ENCODE measurements around the gene CUEDC1. TPM values are rescaled to one million over a fixed set of nuclear protein-coding genes. Genes with fewer than 3 reads are reported as not detected.

The CUEDC1 gene
- polyA plus RNA-seq, 4 donors = 1.6 to 14.9 (median 6.1) TPM

GRCh38 chr17:57889892-57890856 is 65.0 kb downstream of the CUEDC1 start:
- no peak overlapping the region for H3K4me3 ChIP-seq (ENCODE audit: low read depth in 1 of 3, low read length in 3 of 3)
- WGBS, 3 donors = 45 to 58% (median 58%) methylated on average over 11 of the region's 11 CpGs
- H3K27me3 ChIP-seq (ENCODE audit: control insufficient read depth in 3 of 3, insufficient read depth in 3 of 3, low read length in 3 of 3) = no peaks in the 10 kb centered on the region
- FAIRE-seq = no peak
- peaks cover 3 to 43% (median 9%) of the 10 kb centered on the region in 3 donors for H3K4me1 ChIP-seq (ENCODE audit: control insufficient read depth in 3 of 3, insufficient read depth in 2 of 3, low read depth in 1 of 3, low read length in 2 of 3)
- no peaks in the 10 kb centered on the region for H3K9me3 ChIP-seq (ENCODE audit: control insufficient read depth in 2 of 2, insufficient read depth in 1 of 2, low read depth in 1 of 2, low read length in 1 of 2)
- DNase-seq = no peak
- H3K27ac ChIP-seq (ENCODE audit: low read depth in 1 of 3, low read length in 2 of 3) = peak overlapping the region in 1 of 3 donors; percentile 58
- H3K36me3 ChIP-seq (ENCODE audit: control insufficient read depth in 3 of 3, insufficient read depth in 2 of 3, low read depth in 1 of 3, low read length in 3 of 3) = no peaks in the 10 kb centered on the region

GRCh38 chr17:57889252-57889651 is 66.0 kb downstream of the CUEDC1 start:
- Histone ChIP-seq H3K4me3 (ENCODE audit: low read depth in 1 of 3, low read length in 3 of 3) (no peak overlapping the region), H3K36me3 (ENCODE audit: control insufficient read depth in 3 of 3, insufficient read depth in 2 of 3, low read depth in 1 of 3, low read length in 3 of 3) (peaks cover 0 to 9% (median 0%) of the 10 kb centered on the region in 3 donors), H3K27ac (ENCODE audit: low read depth in 1 of 3, low read length in 2 of 3) (no peak overlapping the region), H3K27me3 (ENCODE audit: control insufficient read depth in 3 of 3, insufficient read depth in 3 of 3, low read length in 3 of 3) (no peaks in the 10 kb centered on the region), H3K9me3 (ENCODE audit: control insufficient read depth in 2 of 2, insufficient read depth in 1 of 2, low read depth in 1 of 2, low read length in 1 of 2) (no peaks in the 10 kb centered on the region), H3K4me1 (ENCODE audit: control insufficient read depth in 3 of 3, insufficient read depth in 2 of 3, low read depth in 1 of 3, low read length in 2 of 3) (peaks cover 3 to 37% (median 9%) of the 10 kb centered on the region in 3 donors)
- DNase-seq = no peak
- WGBS, 3 donors = 59 to 86% (median 77%) methylated on average over 2 of the region's 2 CpGs
- no peak for FAIRE-seq

- no peaks in the 10 kb centered on the region for H3K9me3 ChIP-seq (ENCODE audit: control insufficient read depth in 2 of 2, insufficient read depth in 1 of 2, low read depth in 1 of 2, low read length in 1 of 2)
- no peaks in the 10 kb centered on the region for H3K27me3 ChIP-seq (ENCODE audit: control insufficient read depth in 3 of 3, insufficient read depth in 3 of 3, low read length in 3 of 3)
- FAIRE-seq (no peak), DNase-seq (no peak)
- no peak overlapping the region for H3K27ac ChIP-seq (ENCODE audit: low read depth in 1 of 3, low read length in 2 of 3)
- no peak overlapping the region for H3K4me3 ChIP-seq (ENCODE audit: low read depth in 1 of 3, low read length in 3 of 3)
- peaks cover 0 to 13% (median 0%) of the 10 kb centered on the region in 3 donors for H3K36me3 ChIP-seq (ENCODE audit: control insufficient read depth in 3 of 3, insufficient read depth in 2 of 3, low read depth in 1 of 3, low read length in 3 of 3)
- 80 to 91% (median 82%) methylated on average over 12 of the region's 12 CpGs for WGBS, 3 donors
- peaks cover 3 to 32% (median 9%) of the 10 kb centered on the region in 3 donors for H3K4me1 ChIP-seq (ENCODE audit: control insufficient read depth in 3 of 3, insufficient read depth in 2 of 3, low read depth in 1 of 3, low read length in 2 of 3)
These were observed 66.6 kb downstream of the CUEDC1 start for GRCh38 chr17:57888311-57889216.

GRCh38 chr17:57887161-57887560 is 68.1 kb downstream of the CUEDC1 start:
- no peaks in the 10 kb centered on the region for H3K9me3 ChIP-seq (ENCODE audit: control insufficient read depth in 2 of 2, insufficient read depth in 1 of 2, low read depth in 1 of 2, low read length in 1 of 2)
- H3K27me3 ChIP-seq (ENCODE audit: control insufficient read depth in 3 of 3, insufficient read depth in 3 of 3, low read length in 3 of 3) = no peaks in the 10 kb centered on the region
- no peak overlapping the region for H3K27ac ChIP-seq (ENCODE audit: low read depth in 1 of 3, low read length in 2 of 3)
- whole genome bisulfite sequencing, 3 donors = 86 to 90% (median 89%) methylated on average over 4 of the region's 4 CpGs
- FAIRE-seq (no peak), DNase-seq (no peak)
- H3K36me3 ChIP-seq (ENCODE audit: control insufficient read depth in 3 of 3, insufficient read depth in 2 of 3, low read depth in 1 of 3, low read length in 3 of 3) = peaks cover 0 to 13% (median 0%) of the 10 kb centered on the region in 3 donors
- H3K4me1 ChIP-seq (ENCODE audit: control insufficient read depth in 3 of 3, insufficient read depth in 2 of 3, low read depth in 1 of 3, low read length in 2 of 3) = peaks cover 3 to 18% (median 6%) of the 10 kb centered on the region in 3 donors
- no peak overlapping the region for H3K4me3 ChIP-seq (ENCODE audit: low read depth in 1 of 3, low read length in 3 of 3)

GRCh38 chr17:57886020-57886419 is 69.2 kb downstream of the CUEDC1 start:
- WGBS, 3 donors = 84 to 87% (median 86%) methylated on average over 4 of the region's 4 CpGs
- no peak for DNase-seq

GRCh38 chr17:57885148-57885915 is 69.9 kb downstream of the CUEDC1 start:
- peaks cover 0 to 14% (median 0%) of the 10 kb centered on the region in 3 donors for H3K36me3 ChIP-seq (ENCODE audit: control insufficient read depth in 3 of 3, insufficient read depth in 2 of 3, low read depth in 1 of 3, low read length in 3 of 3)
- H3K4me1 ChIP-seq (ENCODE audit: control insufficient read depth in 3 of 3, insufficient read depth in 2 of 3, low read depth in 1 of 3, low read length in 2 of 3) = peaks cover 3 to 22% (median 12%) of the 10 kb centered on the region in 3 donors
- H3K27ac ChIP-seq (ENCODE audit: low read depth in 1 of 3, low read length in 2 of 3) = no peak overlapping the region
- no peak for FAIRE-seq
- no peak for DNase-seq
- H3K9me3 ChIP-seq (ENCODE audit: control insufficient read depth in 2 of 2, insufficient read depth in 1 of 2, low read depth in 1 of 2, low read length in 1 of 2) = no peaks in the 10 kb centered on the region
- H3K4me3 ChIP-seq (ENCODE audit: low read depth in 1 of 3, low read length in 3 of 3) = no peak overlapping the region
- WGBS, 3 donors = 77 to 89% (median 77%) methylated on average over 55 to 67 of the region's 67 CpGs
- no peaks in the 10 kb centered on the region for H3K27me3 ChIP-seq (ENCODE audit: control insufficient read depth in 3 of 3, insufficient read depth in 3 of 3, low read length in 3 of 3)

More at GRCh38 chr17:57886020-57886419, 69.2 kb downstream of the CUEDC1 start:
- Histone ChIP-seq H3K4me1 (ENCODE audit: control insufficient read depth in 3 of 3, insufficient read depth in 2 of 3, low read depth in 1 of 3, low read length in 2 of 3) (peaks cover 3 to 22% (median 9%) of the 10 kb centered on the region in 3 donors), H3K9me3 (ENCODE audit: control insufficient read depth in 2 of 2, insufficient read depth in 1 of 2, low read depth in 1 of 2, low read length in 1 of 2) (no peaks in the 10 kb centered on the region), H3K36me3 (ENCODE audit: control insufficient read depth in 3 of 3, insufficient read depth in 2 of 3, low read depth in 1 of 3, low read length in 3 of 3) (peaks cover 0 to 13% (median 0%) of the 10 kb centered on the region in 3 donors), H3K4me3 (ENCODE audit: low read depth in 1 of 3, low read length in 3 of 3) (no peak overlapping the region), H3K27me3 (ENCODE audit: control insufficient read depth in 3 of 3, insufficient read depth in 3 of 3, low read length in 3 of 3) (no peaks in the 10 kb centered on the region), H3K27ac (ENCODE audit: low read depth in 1 of 3, low read length in 2 of 3) (no peak overlapping the region)
- no peak for FAIRE-seq

GRCh38 chr17:57881783-57882351 is 73.3 kb downstream of the CUEDC1 start:
- Histone ChIP-seq H3K36me3 (ENCODE audit: control insufficient read depth in 3 of 3, insufficient read depth in 2 of 3, low read depth in 1 of 3, low read length in 3 of 3) (peaks cover 0 to 19% (median 0%) of the 10 kb centered on the region in 3 donors), H3K4me1 (ENCODE audit: control insufficient read depth in 3 of 3, insufficient read depth in 2 of 3, low read depth in 1 of 3, low read length in 2 of 3) (peaks cover 3 to 26% (median 7%) of the 10 kb centered on the region in 3 donors), H3K27me3 (ENCODE audit: control insufficient read depth in 3 of 3, insufficient read depth in 3 of 3, low read length in 3 of 3) (no peaks in the 10 kb centered on the region), H3K9me3 (ENCODE audit: control insufficient read depth in 2 of 2, insufficient read depth in 1 of 2, low read depth in 1 of 2, low read length in 1 of 2) (no peaks in the 10 kb centered on the region), H3K4me3 (ENCODE audit: low read depth in 1 of 3, low read length in 3 of 3) (no peak overlapping the region), H3K27ac (ENCODE audit: low read depth in 1 of 3, low read length in 2 of 3) (peak overlapping the region in 2 of 3 donors; percentile 32 to 69)
- FAIRE-seq (no peak), DNase-seq (no peak)
- WGBS, 3 donors = 55 to 83% (median 82%) methylated on average over 9 of the region's 9 CpGs
